ENCODE measurements around the gene TRIM47.
A peak's percentile ranks its signal among the peaks of the same experiment; 100 is the strongest.

The TRIM47 gene

GRCh38 chr17:75909051-75909811, 30.9 kb upstream of the TRIM47 start:
- no peak for TF ChIP-seq CTCF (conservative IDR thresholded peaks at IDR 0.05; ENCODE audit: control insufficient read depth, insufficient read depth, low read depth, low read length)

GRCh38 chr17:75908201-75908600, 29.8 kb upstream of the TRIM47 start:
- no peak for DNase-seq (ENCODE audit: low read depth)
- no peak for TF ChIP-seq CTCF (conservative IDR thresholded peaks at IDR 0.05; ENCODE audit: control insufficient read depth, insufficient read depth, low read depth, low read length)
- H3K4me3 ChIP-seq (ENCODE audit: control insufficient read depth, low read depth, low read length): no peak overlapping the region

More at GRCh38 chr17:75909051-75909811, 30.9 kb upstream of the TRIM47 start:
- H3K4me3 ChIP-seq (ENCODE audit: control insufficient read depth, low read depth, low read length): no peak overlapping the region
- DNase-seq (ENCODE audit: low read depth): no peak

GRCh38 chr17:75906143-75906884, 27.9 kb upstream of the TRIM47 start:
- TF ChIP-seq CTCF (conservative IDR thresholded peaks at IDR 0.05; ENCODE audit: control insufficient read depth, insufficient read depth, low read depth, low read length): no peak
- H3K4me3 ChIP-seq (ENCODE audit: control insufficient read depth, low read depth, low read length): no peak overlapping the region
- no peak for DNase-seq (ENCODE audit: low read depth)

- peak; percentile 89 for DNase-seq (ENCODE audit: low read depth)
- peak; percentile 60 for TF ChIP-seq CTCF (conservative IDR thresholded peaks at IDR 0.05; ENCODE audit: control insufficient read depth, insufficient read depth, low read depth, low read length)
- peak within 1 kb of the TSS; percentile 72 for H3K4me3 ChIP-seq (ENCODE audit: control insufficient read depth, low read depth, low read length)
These were observed 26.6 kb upstream of the TRIM47 start, which contains the start of gene MRPL38 for GRCh38 chr17:75904749-75905521. MRPL38 (minus strand) TSS chr17:75904884; CDS start chr17:75904875, 9 bp downstream.

GRCh38 chr17:75902406-75902805, 24.0 kb upstream of the TRIM47 start:
- DNase-seq (ENCODE audit: low read depth): no peak
- TF ChIP-seq CTCF (conservative IDR thresholded peaks at IDR 0.05; ENCODE audit: control insufficient read depth, insufficient read depth, low read depth, low read length): no peak

GRCh38 chr17:75901727-75902126, 23.3 kb upstream of the TRIM47 start:
- H3K4me3 ChIP-seq (ENCODE audit: control insufficient read depth, low read depth, low read length): no peak overlapping the region
- no peak for TF ChIP-seq CTCF (conservative IDR thresholded peaks at IDR 0.05; ENCODE audit: control insufficient read depth, insufficient read depth, low read depth, low read length)
- DNase-seq (ENCODE audit: low read depth): no peak

More at GRCh38 chr17:75902406-75902805, 24.0 kb upstream of the TRIM47 start:
- H3K4me3 ChIP-seq (ENCODE audit: control insufficient read depth, low read depth, low read length): no peak overlapping the region
